Panc1 (cell line): ENCODE data around the gene PHC2.

Source experiments
- CTCF ChIP-seq: fragments of 450-650 bp; IDR thresholded peaks from 2 replicates; pipeline ENCODE4 v1.5.1; 2017; ENCODE audit warnings: mild to moderate bottlenecking
- REST ChIP-seq, 2 experiments: IDR thresholded peaks; 2 replicates each; pipeline ENCODE4 v1.6.1; 2011 to 2012; ENCODE audit warnings: low read depth in 2 of 2, control low read depth in 1 of 2, low read length in 1 of 2, mild to moderate bottlenecking in 1 of 2, moderate library complexity in 1 of 2; ENCODE audit not compliant: insufficient read depth in 1 of 2

- TF ChIP-seq CTCF (no peak), REST (IDR thresholded peaks at IDR 0.05; ENCODE audit: insufficient read depth in 1 of 2, low read depth in 2 of 2, low read length in 1 of 2) (no peak)
Measured at GRCh38 chr1:33472269-33472980, 41.5 kb upstream of the PHC2 start, which contains the start of gene ZSCAN20.
